IgD-negative memory B cell (primary cell): ENCODE results near the gene RFX2. TPM values are rescaled to one million over a fixed set of nuclear protein-coding genes. Genes with fewer than 3 reads are reported as not detected.

Source experiments
- H3K27ac Mint-ChIP-seq, 3 donors: one replicate each; pipeline ENCODE4 v1.8.0; 2020 to 2022; ENCODE audit warnings: mild to moderate bottlenecking in 3 of 3, mixed read lengths in 3 of 3, moderate library complexity in 1 of 3
- H3K27me3 Mint-ChIP-seq: one replicate; pipeline ENCODE4 v1.8.0; 2021; ENCODE audit warnings: mixed read lengths
- H3K36me3 Mint-ChIP-seq: one replicate; pipeline ENCODE4 v1.8.0; 2020; ENCODE audit warnings: mild to moderate bottlenecking, mixed read lengths
- H3K4me1 Mint-ChIP-seq, 3 donors: one replicate each; pipeline ENCODE4 v1.8.0; 2020 to 2022; ENCODE audit warnings: mixed read lengths in 3 of 3, mild to moderate bottlenecking in 1 of 3
- H3K4me3 Mint-ChIP-seq, 4 donors: one replicate each; pipeline ENCODE4 v1.8.0; 2020 to 2022; ENCODE audit warnings: mild to moderate bottlenecking in 4 of 4, mixed read lengths in 4 of 4, moderate library complexity in 3 of 4
- H3K9me3 Mint-ChIP-seq, 3 donors: one replicate each; pipeline ENCODE4 v1.8.0; 2020 to 2021; ENCODE audit warnings: mixed read lengths in 3 of 3, mild to moderate bottlenecking in 1 of 3
- polyA plus RNA-seq: library from polyadenylated mRNA; unstranded; fragments of 300-500 nt; fragmentation: Illumina TruSeq; gene quantifications from one replicate; pipeline ENCODE4 v1.2.3, GENCODE V29; 2021

The RFX2 gene
- polyA plus RNA-seq, 1 donor from 2014 or later, result 3.1 TPM

GRCh38 chr19:5950741-5951140 is 159.6 kb downstream of the RFX2 start:
- Mint-ChIP-seq H3K9me3 (no peaks in the 10 kb centered on the region), H3K36me3 (peaks cover 5% of the 10 kb centered on the region), H3K27me3 (no peaks in the 10 kb centered on the region), H3K4me3 (no peak overlapping the region), H3K4me1 (peaks cover 39 to 57% (median 46%) of the 10 kb centered on the region in 3 donors), H3K27ac (peak overlapping the region in 1 of 3 donors; percentile 19)

GRCh38 chr19:5949792-5950305 is 160.5 kb downstream of the RFX2 start:
- Mint-ChIP-seq H3K4me3 (peak overlapping the region in 1 of 4 donors; percentile 3), H3K27me3 (no peaks in the 10 kb centered on the region), H3K27ac (no peak overlapping the region), H3K36me3 (peaks cover 2% of the 10 kb centered on the region), H3K9me3 (no peaks in the 10 kb centered on the region), H3K4me1 (peaks cover 41 to 58% (median 48%) of the 10 kb centered on the region in 3 donors)

GRCh38 chr19:5948752-5949564 is 161.3 kb downstream of the RFX2 start:
- Mint-ChIP-seq H3K36me3 (peaks cover 2% of the 10 kb centered on the region), H3K27ac (peak overlapping the region in 1 of 3 donors; percentile 50), H3K4me3 (no peak overlapping the region), H3K9me3 (no peaks in the 10 kb centered on the region), H3K27me3 (no peaks in the 10 kb centered on the region), H3K4me1 (peaks cover 35 to 54% (median 41%) of the 10 kb centered on the region in 3 donors)

GRCh38 chr19:5947435-5947834 is 162.9 kb downstream of the RFX2 start:
- Mint-ChIP-seq H3K4me1 (peaks cover 21 to 40% (median 29%) of the 10 kb centered on the region in 3 donors), H3K27me3 (no peaks in the 10 kb centered on the region), H3K36me3 (peaks cover 2% of the 10 kb centered on the region), H3K27ac (no peak overlapping the region), H3K4me3 (no peak overlapping the region), H3K9me3 (no peaks in the 10 kb centered on the region)

- Mint-ChIP-seq H3K27ac (no peak overlapping the region), H3K9me3 (no peaks in the 10 kb centered on the region), H3K4me1 (peaks cover 4 to 12% (median 6%) of the 10 kb centered on the region in 3 donors), H3K36me3 (peaks cover 2% of the 10 kb centered on the region), H3K27me3 (no peaks in the 10 kb centered on the region), H3K4me3 (no peak overlapping the region)
Observed at GRCh38 chr19:5943623-5944022, 166.7 kb downstream of the RFX2 start.

Other genes starting within 250 kb of the RFX2 start
- not detected for gene FUT5, start 240.0 kb downstream of the RFX2 start, polyA plus RNA-seq
- gene NDUFA11, start 206.7 kb downstream of the RFX2 start, polyA plus RNA-seq, result 371 TPM
- gene VMAC, start 205.6 kb downstream of the RFX2 start, polyA plus RNA-seq, result 4.2 TPM
- 3.7 TPM for gene CAPS, start 196.2 kb downstream of the RFX2 start, polyA plus RNA-seq
- 9.4 TPM for gene RANBP3, start 132.4 kb downstream of the RFX2 start, polyA plus RNA-seq
- gene ACSBG2, start 25.2 kb upstream of the RFX2 start, polyA plus RNA-seq, result not detected
- 1.7 TPM for gene MLLT1, start 169.5 kb upstream of the RFX2 start, polyA plus RNA-seq
- gene ACER1, start 223.1 kb upstream of the RFX2 start, polyA plus RNA-seq, result not detected